ENCODE data around the gene MAPK8IP2. TPM values are rescaled to one million over a fixed set of nuclear protein-coding genes. Genes with fewer than 3 reads are reported as not detected.
A peak's percentile ranks its signal among the peaks of the same experiment; 100 is the strongest.
"Not testable (repeated sequence)": the region's sequence is repeated elsewhere in the genome, so short reads cannot be mapped to it uniquely, and the experiment has no call there.

The MAPK8IP2 gene
- total RNA-seq, 2 donors from 2014 or later: 1.2 to 1.4 TPM

GRCh38 chr22:50641696-50642607 lies 41.4 kb downstream of the MAPK8IP2 start:
- Histone ChIP-seq H3K4me1 (no peaks in the 10 kb centered on the region), H3K27me3 (no peaks in the 10 kb centered on the region), H3K9ac (ENCODE audit: low read depth in 2 of 2, low read length in 2 of 2) (no peak overlapping the region), H3K36me3 (no peaks in the 10 kb centered on the region), H3K9me3 (no peaks in the 10 kb centered on the region), H3K4me3 (no peak overlapping the region), H3K27ac (no peak overlapping the region)
- peak; percentile 15 for TF ChIP-seq CTCF (IDR thresholded peaks at IDR 0.05)
- no peak for DNase-seq
- intact Hi-C loops (cut with DNase I): no loop called here

DNA sequence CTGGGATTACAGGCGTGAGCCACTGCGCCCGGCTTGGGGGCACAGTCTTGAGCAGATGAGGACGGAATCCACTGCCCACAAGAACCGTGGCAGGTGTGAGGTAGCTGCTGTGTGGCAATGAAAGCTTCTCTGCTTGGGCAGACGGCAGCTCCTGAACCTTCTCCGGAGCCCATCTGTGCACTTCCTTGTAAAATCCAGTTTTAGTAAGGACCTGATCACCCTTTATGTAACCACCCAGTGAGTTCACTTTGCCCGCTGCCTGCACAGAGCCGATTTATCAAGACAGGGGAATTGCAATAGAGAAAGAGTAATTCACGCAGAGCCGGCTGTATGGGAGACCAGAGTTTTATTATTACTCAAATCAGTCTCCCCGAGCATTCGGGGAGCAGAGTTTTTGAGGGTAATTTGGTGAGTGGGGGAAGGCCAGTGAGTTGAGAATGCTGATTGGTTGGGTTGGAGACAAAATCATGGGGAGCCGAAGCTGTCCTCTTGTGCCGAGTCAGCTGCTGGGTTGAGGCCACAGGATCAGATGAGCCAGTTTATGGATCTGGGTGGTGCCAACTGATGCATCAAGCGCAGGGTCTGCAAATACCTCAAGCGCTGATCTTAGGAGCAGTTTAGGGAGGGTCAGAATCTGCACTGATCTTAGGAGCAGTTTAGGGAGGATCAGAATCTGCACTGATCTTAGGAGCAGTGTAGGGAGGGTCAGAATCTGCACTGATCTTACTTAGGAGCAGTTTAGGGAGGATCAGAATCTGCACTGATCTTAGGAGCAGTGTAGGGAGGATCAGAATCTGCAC lies 42.6 kb downstream of the MAPK8IP2 start:
- DNase-seq; H3K4me3 ChIP-seq; H3K27ac ChIP-seq; H3K27me3 ChIP-seq; H3K36me3 ChIP-seq; H3K9me3 ChIP-seq; H3K4me1 ChIP-seq; intact Hi-C loops (cut with DNase I): not testable (repeated sequence)
- peak overlapping the region in 1 of 2 donors; percentile 24 for H3K9ac ChIP-seq (ENCODE audit: low read depth in 2 of 2, low read length in 2 of 2)

GRCh38 chr22:50643821-50644101 lies 43.2 kb downstream of the MAPK8IP2 start:
- H3K27me3 ChIP-seq; H3K4me1 ChIP-seq; DNase-seq; intact Hi-C loops (cut with DNase I); H3K27ac ChIP-seq; H3K9me3 ChIP-seq; H3K36me3 ChIP-seq; H3K4me3 ChIP-seq: not testable (repeated sequence)
- H3K9ac ChIP-seq (ENCODE audit: low read depth in 2 of 2, low read length in 2 of 2): peak overlapping the region in 1 of 2 donors; percentile 24

DNA sequence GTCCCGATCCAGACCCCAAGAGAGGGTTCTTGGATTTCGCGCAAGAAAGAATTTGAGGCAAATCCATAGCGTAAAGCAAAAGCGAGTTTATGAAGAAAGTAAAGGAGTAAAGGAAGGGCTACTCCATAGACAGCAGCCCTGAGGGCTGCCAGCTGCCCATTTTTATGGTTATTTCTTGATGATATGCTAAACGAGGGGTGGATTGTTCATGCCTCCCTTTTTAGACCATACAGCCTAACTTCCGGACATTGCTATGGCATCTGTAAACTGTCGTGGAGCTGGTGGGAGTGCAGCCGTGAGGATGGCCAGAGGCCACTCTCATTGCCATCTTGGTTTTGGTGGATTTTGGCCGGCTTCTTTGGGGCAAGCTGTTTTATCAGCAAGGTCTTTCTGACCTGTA lies 52.7 kb downstream of the MAPK8IP2 start:
- Histone ChIP-seq H3K9me3 (no peaks in the 10 kb centered on the region), H3K9ac (ENCODE audit: low read depth in 2 of 2, low read length in 2 of 2) (no peak overlapping the region), H3K27me3 (no peaks in the 10 kb centered on the region), H3K27ac (no peak overlapping the region), H3K4me1 (no peaks in the 10 kb centered on the region), H3K4me3 (no peak overlapping the region), H3K36me3 (no peaks in the 10 kb centered on the region)
- DNase-seq: no peak
- TF ChIP-seq CTCF (IDR thresholded peaks at IDR 0.05): no peak
- intact Hi-C loops (cut with DNase I): no loop called here

DNA sequence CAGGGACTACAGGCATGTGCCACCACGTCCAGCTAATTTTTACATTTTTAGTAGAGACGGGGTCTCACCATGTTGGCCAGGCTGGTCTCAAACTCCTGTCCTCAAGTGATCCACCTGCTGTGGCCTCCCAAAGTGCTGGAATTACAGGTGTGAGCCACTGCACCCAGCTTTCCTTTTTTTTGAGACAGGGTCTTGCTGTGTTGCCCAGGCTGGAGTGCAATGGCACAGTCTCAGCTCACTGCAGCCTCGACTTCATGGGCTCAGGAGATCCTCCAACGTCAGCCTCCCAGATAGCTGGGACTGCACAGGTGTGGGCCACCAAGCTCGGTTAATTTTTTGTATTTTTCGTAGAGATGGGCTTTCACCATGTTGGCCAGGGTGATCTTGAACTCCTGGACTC lies 54.1 kb downstream of the MAPK8IP2 start:
- H3K9me3 ChIP-seq; H3K4me3 ChIP-seq; H3K4me1 ChIP-seq; H3K36me3 ChIP-seq; H3K27me3 ChIP-seq; DNase-seq; H3K27ac ChIP-seq; intact Hi-C loops (cut with DNase I); H3K9ac ChIP-seq (ENCODE audit: low read depth in 2 of 2, low read length in 2 of 2): not testable (repeated sequence)

- no peak for DNase-seq
- H3K4me3 ChIP-seq: no peak overlapping the region
- intact Hi-C loops (cut with DNase I): no loop called here
- H3K9me3 ChIP-seq: no peaks in the 10 kb centered on the region
- H3K27ac ChIP-seq: no peak overlapping the region
- H3K27me3 ChIP-seq: no peaks in the 10 kb centered on the region
- H3K4me1 ChIP-seq: no peaks in the 10 kb centered on the region
- H3K36me3 ChIP-seq: no peaks in the 10 kb centered on the region
- H3K9ac ChIP-seq (ENCODE audit: low read depth in 2 of 2, low read length in 2 of 2): no peak overlapping the region
- TF ChIP-seq CTCF (IDR thresholded peaks at IDR 0.05): no peak
Observed at GRCh38 chr22:50656122-50657070, 55.8 kb downstream of the MAPK8IP2 start.
